ENCODE measurements around the gene SSR2. TPM values are rescaled to one million over a fixed set of nuclear protein-coding genes. Genes with fewer than 3 reads are reported as not detected.
A peak's percentile ranks its signal among the peaks of the same experiment; 100 is the strongest.

Gene SSR2
- total RNA-seq, 1 donor from 2014 or later, result 199 TPM

DNA sequence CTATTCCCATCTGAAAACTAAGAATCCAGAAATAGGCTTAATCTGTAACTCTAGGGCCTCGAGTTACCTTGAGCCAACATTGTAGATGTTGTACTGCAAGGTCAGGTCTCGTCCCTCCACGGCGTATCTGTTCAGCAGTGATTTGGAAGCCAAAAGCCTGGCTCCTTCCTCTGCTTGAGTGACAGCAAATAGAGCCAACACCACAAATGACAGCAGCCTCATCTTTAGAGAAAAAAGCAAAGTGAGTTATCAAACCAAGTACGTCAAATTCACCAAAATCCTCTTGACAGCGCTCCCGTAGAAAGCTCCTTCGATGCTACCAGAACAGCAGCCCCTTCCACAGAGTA is 832 bp downstream of the SSR2 start:
- H3K36me3 Mint-ChIP-seq (ENCODE audit: unreplicated experiment), result no peaks in the 10 kb centered on the region
- peaks cover 9% of the 10 kb centered on the region for H3K4me1 Mint-ChIP-seq (ENCODE audit: low read depth, unreplicated experiment)
- peak overlapping the region; percentile 94 for H3K27ac Mint-ChIP-seq (ENCODE audit: unreplicated experiment)
- TF ChIP-seq CTCF (IDR thresholded peaks at IDR 0.05; ENCODE audit: partially characterized antibody, unreplicated experiment), result no peak
- H3K4me3 Mint-ChIP-seq (ENCODE audit: unreplicated experiment), result peak overlapping the region; percentile 98
- no peak for DNase-seq
- no peaks in the 10 kb centered on the region for H3K9me3 Mint-ChIP-seq (ENCODE audit: unreplicated experiment)
- H3K27me3 Mint-ChIP-seq (ENCODE audit: unreplicated experiment), result peaks cover 4% of the 10 kb centered on the region

- H3K27me3 Mint-ChIP-seq (ENCODE audit: unreplicated experiment), result peaks cover 4% of the 10 kb centered on the region
- H3K9me3 Mint-ChIP-seq (ENCODE audit: unreplicated experiment), result peaks cover 4% of the 10 kb centered on the region
- no peak for DNase-seq
- no peak overlapping the region for H3K27ac Mint-ChIP-seq (ENCODE audit: unreplicated experiment)
- no peaks in the 10 kb centered on the region for H3K36me3 Mint-ChIP-seq (ENCODE audit: unreplicated experiment)
- no peak for TF ChIP-seq CTCF (IDR thresholded peaks at IDR 0.05; ENCODE audit: partially characterized antibody, unreplicated experiment)
- peaks cover 8% of the 10 kb centered on the region for H3K4me1 Mint-ChIP-seq (ENCODE audit: low read depth, unreplicated experiment)
- H3K4me3 Mint-ChIP-seq (ENCODE audit: unreplicated experiment), result no peak overlapping the region
Observed at GRCh38 chr1:156014829-156015228, 5.9 kb downstream of the SSR2 start.

GRCh38 chr1:156012051-156012817 is 8.5 kb downstream of the SSR2 start:
- Mint-ChIP-seq H3K27me3 (ENCODE audit: unreplicated experiment) (peaks cover 2% of the 10 kb centered on the region), H3K36me3 (ENCODE audit: unreplicated experiment) (no peaks in the 10 kb centered on the region)

GRCh38 chr1:156009404-156009803 is 11.3 kb downstream of the SSR2 start:
- TF ChIP-seq CTCF (IDR thresholded peaks at IDR 0.05; ENCODE audit: partially characterized antibody, unreplicated experiment), result no peak
- Mint-ChIP-seq H3K4me3 (ENCODE audit: unreplicated experiment) (no peak overlapping the region), H3K27me3 (ENCODE audit: unreplicated experiment) (peaks cover 4% of the 10 kb centered on the region), H3K27ac (ENCODE audit: unreplicated experiment) (no peak overlapping the region), H3K36me3 (ENCODE audit: unreplicated experiment) (no peaks in the 10 kb centered on the region), H3K4me1 (ENCODE audit: low read depth, unreplicated experiment) (no peaks in the 10 kb centered on the region), H3K9me3 (ENCODE audit: unreplicated experiment) (peaks cover 4% of the 10 kb centered on the region)
- no peak for DNase-seq

More at GRCh38 chr1:156012051-156012817, 8.5 kb downstream of the SSR2 start:
- Mint-ChIP-seq H3K9me3 (ENCODE audit: unreplicated experiment) (peaks cover 4% of the 10 kb centered on the region), H3K27ac (ENCODE audit: unreplicated experiment) (no peak overlapping the region), H3K4me1 (ENCODE audit: low read depth, unreplicated experiment) (no peaks in the 10 kb centered on the region), H3K4me3 (ENCODE audit: unreplicated experiment) (no peak overlapping the region)
- TF ChIP-seq CTCF (IDR thresholded peaks at IDR 0.05; ENCODE audit: partially characterized antibody, unreplicated experiment), result no peak
- no peak for DNase-seq

DNA sequence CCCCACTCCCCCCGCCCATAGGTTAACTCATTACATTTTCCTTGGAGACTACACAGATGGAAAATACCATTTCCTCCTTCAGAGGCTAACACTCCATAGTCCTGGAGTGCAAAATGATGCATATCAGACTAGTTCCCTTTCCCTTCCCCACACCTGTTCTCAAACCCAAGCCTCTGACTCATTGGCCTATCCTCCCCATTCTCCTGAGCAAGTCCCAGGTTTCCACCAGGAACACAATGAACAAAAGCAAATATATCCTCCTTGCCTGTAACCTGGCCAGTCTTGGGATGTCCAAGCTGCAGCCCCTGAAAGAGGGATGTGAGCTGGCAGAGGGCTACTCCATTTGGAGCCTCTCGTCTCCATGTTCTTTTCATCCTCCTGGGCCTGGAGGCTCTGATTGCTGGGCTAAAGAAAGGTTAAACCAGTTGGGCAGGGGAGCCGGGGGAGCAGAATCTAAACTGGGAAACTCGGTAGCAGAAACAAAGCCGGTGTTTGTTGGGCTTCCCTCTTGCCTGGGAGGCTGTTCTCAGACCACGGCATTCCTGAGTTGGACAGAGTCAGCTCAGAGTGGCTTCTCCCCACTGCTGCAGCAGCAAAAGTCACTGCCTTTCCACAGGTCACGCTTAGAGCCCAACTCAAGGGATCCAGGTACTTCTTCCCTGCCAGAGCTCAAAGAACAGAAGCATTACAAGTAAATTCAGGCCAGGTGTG is 13.9 kb downstream of the SSR2 start:
- Mint-ChIP-seq H3K27me3 (ENCODE audit: unreplicated experiment) (peaks cover 4% of the 10 kb centered on the region), H3K9me3 (ENCODE audit: unreplicated experiment) (peaks cover 3% of the 10 kb centered on the region), H3K27ac (ENCODE audit: unreplicated experiment) (no peak overlapping the region), H3K4me3 (ENCODE audit: unreplicated experiment) (no peak overlapping the region), H3K36me3 (ENCODE audit: unreplicated experiment) (no peaks in the 10 kb centered on the region), H3K4me1 (ENCODE audit: low read depth, unreplicated experiment) (no peaks in the 10 kb centered on the region)
- DNase-seq, result no peak
- TF ChIP-seq CTCF (IDR thresholded peaks at IDR 0.05; ENCODE audit: partially characterized antibody, unreplicated experiment), result no peak

Measured in glutamatergic neuron (in vitro differentiated cells).